Liver (tissue), 3 donors: Measurements from ENCODE around the gene CDO1.

Experiments
- FOXA1 ChIP-seq: IDR thresholded peaks from 2 replicates; pipeline ENCODE4 v1.6.1; 2016; ENCODE audit warnings: antibody characterized with exemption
- GABPA ChIP-seq, 2 donors: IDR thresholded peaks in 1 of 2; conservative IDR thresholded peaks in 1 of 2; 2 replicates each; pipeline ENCODE4 v1.6.1; 2016; ENCODE audit warnings: antibody characterized with exemption in 2 of 2, mild to moderate bottlenecking in 1 of 2, moderate library complexity in 1 of 2
- TF ChIP-seq, protein P1 (sequence below): fragments of 150-350 bp; IDR thresholded peaks from 2 replicates; pipeline ENCODE4 v1.5.1; 2017; ENCODE audit warnings: improper control_type of control experiment, low read depth, low read length; ENCODE audit not compliant: missing input control
- donor health status: healthy.
- donor health status: healthy.

DNA sequence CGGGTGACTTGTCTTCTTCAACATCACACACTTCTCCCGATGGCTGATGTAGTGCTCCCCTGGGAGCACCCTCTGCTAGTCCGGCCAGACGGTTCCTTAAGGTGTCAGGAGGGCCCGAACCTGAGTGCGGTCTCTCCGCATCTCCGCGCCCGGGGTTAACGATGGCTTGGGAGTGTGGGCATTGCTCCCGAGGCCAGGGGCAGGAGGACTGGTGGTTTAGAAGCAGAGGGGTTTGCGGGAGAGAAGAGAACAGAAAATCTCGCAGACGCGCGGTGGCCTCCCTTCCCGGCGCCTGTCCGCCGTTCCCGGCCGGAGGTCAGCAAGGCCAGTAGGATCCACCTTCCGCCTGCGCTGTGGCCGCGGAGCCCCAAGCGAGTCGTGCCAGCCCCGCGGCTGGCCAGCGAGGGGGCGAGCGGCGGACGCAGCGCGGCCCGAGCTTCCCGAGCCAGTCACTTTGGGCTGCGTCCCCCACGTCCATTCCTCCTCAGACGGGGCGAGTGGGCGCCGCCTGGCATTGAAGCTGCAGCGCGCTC lies 700 bp downstream of the CDO1 start:
- TF ChIP-seq, protein P1, sequence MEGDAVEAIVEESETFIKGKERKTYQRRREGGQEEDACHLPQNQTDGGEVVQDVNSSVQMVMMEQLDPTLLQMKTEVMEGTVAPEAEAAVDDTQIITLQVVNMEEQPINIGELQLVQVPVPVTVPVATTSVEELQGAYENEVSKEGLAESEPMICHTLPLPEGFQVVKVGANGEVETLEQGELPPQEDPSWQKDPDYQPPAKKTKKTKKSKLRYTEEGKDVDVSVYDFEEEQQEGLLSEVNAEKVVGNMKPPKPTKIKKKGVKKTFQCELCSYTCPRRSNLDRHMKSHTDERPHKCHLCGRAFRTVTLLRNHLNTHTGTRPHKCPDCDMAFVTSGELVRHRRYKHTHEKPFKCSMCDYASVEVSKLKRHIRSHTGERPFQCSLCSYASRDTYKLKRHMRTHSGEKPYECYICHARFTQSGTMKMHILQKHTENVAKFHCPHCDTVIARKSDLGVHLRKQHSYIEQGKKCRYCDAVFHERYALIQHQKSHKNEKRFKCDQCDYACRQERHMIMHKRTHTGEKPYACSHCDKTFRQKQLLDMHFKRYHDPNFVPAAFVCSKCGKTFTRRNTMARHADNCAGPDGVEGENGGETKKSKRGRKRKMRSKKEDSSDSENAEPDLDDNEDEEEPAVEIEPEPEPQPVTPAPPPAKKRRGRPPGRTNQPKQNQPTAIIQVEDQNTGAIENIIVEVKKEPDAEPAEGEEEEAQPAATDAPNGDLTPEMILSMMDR: no peak
- TF ChIP-seq FOXA1 (no peak), GABPA (IDR thresholded peaks at IDR 0.05 in 1 of 2, conservative IDR thresholded peaks at IDR 0.05 in 1 of 2) (no peak)
